ENCODE measurements around the gene TSEN34. TPM values are rescaled to one million over a fixed set of nuclear protein-coding genes. Genes with fewer than 3 reads are reported as not detected.
"Not testable (repeated sequence)": the region's sequence is repeated elsewhere in the genome, so short reads cannot be mapped to it uniquely, and the experiment has no call there.

Gene TSEN34
- total RNA-seq, 1 experiment from 2014 or later: 173 TPM

DNA sequence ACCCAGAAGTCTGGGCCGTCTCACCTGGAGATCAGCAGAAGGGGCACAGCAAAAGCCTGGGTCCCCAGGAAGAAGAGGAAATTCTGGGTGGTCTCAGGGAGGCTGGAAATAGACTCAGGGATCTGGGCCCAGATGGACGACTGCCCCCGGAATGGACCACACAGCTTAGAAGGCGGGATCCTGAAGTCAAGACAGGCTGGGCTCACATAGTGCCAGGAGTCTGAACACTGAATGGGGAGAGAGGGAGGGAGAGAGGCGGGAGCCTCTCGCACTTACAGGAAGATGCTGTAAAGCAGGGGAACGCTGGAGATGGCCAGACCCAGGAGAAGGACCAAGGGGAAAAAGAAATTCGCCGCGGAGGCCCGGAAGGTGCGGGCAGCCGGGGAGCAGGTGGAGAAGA, 30.3 kb upstream of the TSEN34 start:
- DNase-seq (ENCODE audit: low read depth): no peak

DNA sequence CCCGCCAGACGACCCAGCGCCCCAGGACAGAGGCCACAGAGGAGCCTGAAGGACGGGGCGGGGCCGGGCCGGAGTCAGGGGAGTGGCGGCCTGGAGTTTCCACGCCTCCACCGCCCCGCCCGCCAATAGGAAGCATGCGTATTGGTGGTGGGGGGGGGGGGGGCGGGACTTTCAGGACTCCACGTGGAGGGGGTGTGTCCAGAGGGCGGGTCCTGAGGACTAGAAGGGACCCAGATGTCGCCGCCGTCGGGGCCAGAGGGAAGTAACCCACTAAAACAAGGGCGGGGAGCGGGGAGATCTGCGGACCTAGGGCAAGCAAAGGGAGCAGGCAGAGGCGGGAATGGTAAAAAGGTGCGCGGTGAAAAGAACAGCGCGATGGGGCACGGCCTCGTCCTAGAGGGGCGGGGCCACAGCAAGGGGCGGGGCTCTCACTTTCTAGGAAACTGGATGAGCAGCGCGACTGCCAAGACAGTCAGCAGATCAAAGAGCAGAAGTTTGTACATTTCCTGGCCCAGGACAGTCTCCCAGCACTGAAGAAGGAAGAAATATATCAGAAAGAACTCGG, 28.8 kb upstream of the TSEN34 start:
- no peak for DNase-seq (ENCODE audit: low read depth)

DNA sequence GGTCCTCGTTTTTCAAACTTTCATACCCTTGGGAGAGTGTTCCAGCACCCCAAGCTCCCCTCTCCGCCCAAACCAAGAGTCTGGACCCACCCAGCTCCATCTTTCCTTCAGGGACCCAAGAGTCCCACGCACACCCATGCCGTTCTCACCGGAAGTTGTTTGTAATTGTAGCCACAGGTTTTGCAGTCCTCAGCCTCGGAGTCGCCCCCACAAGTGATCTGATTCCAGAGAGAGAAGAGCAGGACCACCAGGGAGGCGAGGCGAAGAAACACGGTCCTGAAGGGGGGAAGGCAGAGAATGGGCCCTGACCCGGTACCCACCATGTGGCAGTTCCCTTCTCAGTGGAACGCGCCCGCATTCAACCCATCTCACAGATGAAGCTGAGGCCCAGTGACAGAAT, 28.2 kb upstream of the TSEN34 start:
- DNase-seq (ENCODE audit: low read depth): no peak

DNA sequence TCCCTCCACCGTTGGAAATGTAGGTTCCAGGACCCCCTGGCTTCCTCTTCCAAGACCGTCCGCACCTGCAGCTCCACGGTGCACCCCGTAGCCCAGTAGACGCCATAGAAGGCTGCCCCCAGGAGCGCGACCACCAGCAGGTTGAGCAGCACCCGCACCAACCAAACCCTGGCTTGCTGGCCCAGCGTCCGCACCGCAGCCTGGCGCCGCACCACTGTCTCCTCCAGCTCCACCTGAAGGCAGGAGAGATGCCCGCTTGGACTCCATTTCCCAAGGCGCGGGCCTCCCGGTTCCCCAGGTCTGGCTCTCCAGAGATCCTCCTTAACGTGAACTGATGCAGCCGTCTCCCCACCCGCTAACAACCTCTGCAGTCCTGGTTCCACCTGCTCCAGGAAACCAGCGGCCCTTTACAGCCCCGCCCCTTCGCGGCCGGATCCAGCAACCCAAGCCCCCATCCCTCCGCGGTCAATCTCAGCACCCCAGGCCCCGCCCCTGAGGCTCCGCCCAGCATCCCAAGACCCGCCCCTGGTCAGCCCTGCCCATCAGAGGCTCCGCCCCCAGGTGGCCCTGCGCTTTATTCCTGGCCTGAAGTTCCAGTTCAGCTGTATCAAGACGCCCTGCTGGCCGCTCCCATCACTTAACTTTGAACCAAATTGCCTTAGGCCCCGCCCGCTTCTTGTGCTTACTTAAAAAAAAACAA, 26.6 kb upstream of the TSEN34 start:
- DNase-seq (ENCODE audit: low read depth): no peak

DNA sequence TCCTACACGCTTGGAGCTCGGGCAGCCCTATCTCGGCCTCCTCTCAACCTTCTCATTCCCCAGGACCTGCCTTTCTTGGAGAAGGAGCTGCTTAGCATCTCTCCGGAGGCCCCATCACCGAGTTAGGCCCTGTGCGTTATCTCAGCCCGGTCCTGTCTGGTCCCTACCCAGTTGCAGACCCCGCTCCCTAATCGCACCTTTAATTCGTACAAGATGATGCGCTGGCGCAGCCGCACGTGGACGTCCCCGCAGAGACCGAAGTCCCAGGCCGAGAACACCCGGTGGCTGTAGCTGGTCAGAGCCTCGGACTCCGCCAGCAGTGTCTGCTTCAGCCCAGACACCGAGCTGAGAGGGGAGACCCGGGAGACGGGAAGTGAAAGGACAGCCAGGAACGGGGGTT, 25.9 kb upstream of the TSEN34 start:
- DNase-seq (ENCODE audit: low read depth): no peak

DNA sequence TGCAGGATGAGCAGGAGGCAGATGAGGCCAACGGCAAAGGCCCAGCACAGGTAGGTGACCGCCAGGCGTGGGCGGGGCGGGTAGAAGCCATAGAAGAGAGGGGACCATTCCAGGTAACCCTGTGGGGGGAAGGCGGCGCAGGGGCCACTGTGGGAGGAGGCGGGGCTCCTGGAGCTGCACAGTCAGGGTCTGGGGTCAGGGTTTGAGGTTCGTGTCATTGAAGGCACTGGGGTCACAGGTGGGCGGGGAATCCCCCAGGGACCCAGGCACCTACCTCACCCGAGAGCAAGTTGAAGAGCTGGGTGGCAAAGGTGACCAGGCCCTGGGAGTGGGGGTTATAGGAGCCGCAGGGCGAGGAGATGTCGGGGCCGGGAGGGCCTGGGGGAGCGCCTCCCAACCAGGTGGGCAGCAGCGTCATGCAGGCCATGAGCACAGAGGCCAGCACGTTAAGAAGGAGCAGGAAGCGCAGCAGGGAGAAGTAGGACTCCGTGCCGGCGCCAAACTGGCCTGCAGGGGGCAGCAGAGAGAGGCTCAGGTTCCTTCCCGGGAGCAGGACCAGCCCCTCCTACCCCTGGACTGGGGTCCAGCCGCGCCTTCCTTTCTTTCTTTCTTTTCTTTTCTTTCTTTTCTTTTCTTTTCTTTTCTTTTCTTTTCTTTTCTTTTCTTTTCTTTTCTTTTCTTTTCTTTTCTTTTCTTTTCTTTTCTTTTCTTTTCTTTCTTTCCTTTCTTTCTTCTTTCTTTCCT, 22.8 kb upstream of the TSEN34 start:
- peak; percentile 81 for DNase-seq (ENCODE audit: low read depth)

DNA sequence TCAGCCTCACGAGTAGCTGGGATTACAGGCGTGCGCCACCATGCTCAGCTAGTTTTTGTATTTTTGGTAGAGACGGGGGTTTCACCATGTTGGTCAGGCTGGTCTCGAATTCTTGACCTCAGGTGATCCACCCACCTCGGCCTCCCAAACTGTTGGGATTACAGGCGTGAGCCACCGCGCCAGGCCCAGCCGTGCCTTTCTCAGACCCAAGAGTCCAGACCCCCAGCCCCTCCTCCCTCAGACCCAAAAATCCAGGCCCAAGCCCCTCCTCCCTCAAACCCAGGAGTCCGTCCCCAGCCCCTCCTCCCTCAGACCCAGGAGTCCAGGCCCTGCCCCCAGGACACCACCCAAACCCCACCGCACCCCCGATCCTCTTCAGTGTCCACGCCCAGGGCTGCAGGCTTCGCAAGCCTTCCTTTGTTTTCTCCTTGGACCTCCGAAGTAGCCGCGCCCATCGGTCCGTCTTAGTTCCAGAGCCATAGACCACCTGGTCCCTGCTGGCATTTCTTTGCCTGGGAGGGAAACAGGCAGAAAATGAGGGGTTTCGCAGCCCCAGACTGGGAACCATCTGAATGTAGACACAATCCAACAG, 21.9 kb upstream of the TSEN34 start:
- DNase-seq (ENCODE audit: low read depth): no peak

DNA sequence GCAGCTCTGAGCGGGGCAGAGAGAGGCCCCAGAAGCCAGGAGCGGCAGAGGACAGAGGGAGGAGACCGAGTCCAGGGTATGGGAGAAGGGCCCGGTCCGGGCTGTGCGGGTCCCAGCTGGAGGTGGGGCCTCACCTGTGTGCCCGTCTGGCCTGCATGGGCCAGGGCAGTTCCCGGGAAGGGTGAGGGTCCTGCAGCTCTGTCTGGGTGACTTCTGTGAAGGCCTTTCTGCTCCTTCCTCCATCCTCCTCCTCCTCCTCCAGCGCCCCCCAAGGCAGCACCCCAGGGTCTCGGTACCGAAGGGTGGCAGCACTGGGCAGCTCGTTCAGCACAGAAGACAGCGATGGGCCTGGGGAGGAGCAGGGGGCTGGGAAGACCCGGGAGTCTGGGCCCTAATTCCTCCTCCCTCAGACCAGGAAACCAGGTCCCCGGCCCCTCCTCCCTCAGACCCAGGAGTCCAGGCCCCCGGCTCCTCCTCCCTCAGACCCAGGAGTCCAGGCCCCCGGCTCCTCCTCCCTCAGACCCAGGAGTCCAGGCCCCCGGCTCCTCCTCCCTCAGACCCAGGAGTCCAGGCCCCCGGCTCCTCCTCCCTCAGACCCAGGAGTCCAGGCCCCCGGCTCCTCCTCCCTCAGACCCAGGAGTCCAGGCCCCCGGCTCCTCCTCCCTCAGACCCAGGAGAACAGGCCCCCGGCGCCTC, 19.2 kb upstream of the TSEN34 start:
- DNase-seq (ENCODE audit: low read depth): not testable (repeated sequence)

DNA sequence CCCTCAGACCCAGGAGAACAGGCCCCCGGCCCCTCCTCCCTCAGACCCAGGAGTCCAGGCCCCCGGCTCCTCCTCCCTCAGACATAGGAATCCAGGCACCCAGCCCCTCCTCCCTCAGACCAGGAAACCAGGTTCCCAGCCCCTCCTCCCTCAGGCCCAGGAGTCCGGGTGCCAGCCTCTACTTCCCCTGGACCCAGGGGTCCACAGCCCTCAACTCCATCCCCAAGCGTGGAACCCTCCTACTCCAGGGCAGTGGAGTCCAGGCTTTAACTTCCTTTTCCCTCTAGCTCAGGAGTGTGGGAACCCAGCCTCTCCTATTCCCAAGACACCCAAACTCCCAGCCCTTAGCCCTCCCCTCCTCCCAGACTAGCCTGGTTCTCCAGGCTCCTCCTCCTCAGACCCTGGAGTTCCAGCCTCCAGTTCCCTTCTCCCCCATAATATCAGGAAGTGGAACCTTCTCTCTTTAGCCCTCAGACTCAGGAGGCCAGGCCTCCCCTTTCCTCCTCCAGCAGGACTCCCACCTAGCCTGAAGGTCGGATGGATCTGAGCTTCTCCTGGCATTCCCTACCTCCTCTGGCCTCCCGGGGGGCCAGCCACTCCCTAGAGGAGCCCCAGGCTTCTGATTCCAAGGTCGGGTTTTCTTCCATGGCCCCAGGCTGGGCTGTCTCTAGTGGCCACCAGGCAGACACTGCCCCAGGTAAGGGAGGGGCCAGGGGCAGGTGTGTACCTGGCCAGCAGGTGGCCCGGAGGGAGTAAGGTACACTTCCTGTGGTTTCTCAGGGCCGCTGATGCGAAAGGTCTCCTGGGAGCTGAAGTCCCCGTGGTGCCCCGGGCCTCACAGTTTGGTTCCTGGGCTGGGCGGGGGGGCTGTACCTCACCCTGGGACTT, 18.4 kb upstream of the TSEN34 start, which contains the start of gene TMC4:
Gene TMC4 (minus strand): TSS at position 690 of the 888 bp plus-strand sequence. CDS start 43 bp downstream, at position 647.
- peak; percentile 68 for DNase-seq (ENCODE audit: low read depth)

DNA sequence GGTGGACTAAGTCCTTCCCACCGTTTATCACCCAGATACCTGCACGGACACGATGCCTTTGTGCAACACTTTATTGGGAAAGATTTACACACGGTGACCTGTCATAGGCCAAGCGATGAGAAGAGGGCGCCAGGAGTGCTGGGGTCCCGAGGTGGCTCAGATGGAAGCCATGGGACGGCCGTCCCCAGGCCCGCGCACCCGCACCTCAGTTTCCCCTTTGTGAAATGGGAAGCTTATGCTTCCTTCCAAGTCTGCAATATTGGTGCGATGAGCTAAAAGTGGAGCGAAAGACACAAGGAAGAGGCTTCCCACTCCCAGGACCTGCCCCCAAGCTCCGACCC, 17.8 kb upstream of the TSEN34 start:
- DNase-seq (ENCODE audit: low read depth): no peak

DNA sequence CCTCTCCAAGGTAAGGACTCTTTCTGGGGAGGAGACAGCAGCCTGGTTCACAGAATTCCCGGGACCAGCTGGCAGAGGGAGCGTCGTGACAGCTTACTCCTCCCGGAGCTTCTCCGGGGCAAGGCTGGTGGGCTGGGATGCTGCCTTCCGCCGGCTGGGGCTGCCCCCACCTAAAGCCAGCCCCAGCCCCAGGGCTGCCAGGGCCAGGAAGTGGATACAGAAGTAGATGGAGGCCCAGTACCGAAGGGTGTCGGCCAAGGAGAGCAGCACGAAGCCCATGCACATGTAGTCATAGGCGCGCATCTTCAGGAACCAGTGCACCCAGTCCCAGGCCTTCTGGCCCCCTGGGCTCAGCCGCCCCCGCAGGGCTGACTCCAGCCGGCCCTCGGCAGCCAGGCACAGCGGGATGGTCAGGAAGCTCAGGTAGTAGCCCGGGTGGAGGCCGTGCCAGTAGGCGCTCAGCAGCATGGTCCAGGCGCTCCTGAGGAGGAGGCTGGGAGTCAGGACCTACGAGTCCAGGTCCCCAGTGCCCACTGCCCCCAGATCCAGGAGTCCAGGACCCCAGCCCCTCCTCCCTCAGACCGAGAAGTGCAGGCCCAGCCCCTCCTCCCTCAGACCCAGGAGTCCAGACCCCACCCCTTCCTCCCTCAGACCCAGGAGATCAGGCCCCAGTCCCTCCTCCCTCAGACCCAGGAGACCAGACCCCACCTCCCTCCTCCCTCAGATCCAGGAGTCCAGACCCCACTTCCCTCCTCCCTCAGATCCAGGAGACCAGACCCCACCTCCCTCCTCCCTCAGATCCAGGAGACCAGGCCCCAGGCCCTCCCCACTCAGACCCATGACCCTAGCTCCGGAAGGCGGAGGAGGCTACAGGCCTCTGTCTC, 16.9 kb upstream of the TSEN34 start:
- DNase-seq (ENCODE audit: low read depth): no peak

DNA sequence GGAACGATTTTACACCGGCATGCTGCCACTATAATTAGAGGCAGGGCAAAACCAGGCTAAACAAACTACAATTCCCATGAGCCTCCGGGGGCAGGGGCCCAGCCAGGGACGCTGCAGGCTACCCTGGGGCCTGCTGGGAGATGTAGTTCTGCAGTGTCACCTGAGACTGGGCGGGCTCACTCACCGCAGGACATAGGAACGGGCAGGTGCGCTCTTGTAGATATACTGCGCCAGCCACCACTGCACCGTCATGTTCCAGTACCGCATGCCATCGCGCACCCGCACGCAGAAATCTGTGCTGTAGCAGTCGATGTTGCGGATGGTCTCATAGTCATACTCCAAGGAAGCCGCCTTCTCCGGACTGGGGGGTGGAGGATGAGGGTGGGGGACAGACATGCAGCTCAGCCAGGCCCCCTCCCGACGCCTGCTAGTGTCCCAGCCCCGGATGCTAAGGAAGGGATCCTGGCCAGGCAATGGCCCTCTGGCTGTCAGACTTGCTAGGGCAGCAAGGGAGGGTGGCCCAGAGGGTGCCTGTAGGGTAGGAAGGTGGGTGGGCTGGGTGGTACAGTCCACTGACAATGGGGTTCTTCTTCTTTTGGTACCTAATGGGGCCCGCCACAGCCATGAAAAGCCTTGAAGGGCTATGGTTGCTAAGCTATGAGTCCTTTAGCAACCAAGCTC, 12.4 kb upstream of the TSEN34 start:
- no peak for DNase-seq (ENCODE audit: low read depth)

DNA sequence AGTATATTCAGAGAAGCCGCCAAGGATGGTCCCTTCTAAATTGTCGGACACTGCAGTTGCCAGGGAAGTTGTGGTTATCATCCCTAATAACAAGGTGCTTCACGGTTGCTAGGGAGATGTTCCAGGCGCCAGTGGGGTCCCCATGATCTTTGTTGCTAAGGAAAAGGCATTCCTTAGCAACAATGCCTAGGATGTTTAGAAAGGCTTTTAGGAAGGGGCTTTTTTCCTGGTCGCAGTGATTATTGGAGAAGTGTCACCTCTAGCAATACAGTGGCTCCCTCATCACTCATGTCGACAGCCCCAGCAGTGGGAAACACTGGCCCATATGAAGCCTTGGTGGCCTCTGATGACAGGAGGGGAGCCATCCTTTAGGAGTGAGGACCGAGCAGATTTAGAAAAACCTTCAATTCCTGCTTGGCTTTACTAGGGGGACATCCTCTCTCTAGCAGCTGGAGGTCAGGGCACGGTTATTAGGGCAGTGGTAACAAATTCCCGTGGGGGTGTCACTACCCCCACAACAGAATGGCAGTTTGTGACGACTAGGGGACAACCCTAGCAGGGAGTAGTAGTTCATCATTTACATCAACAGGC, 11.8 kb upstream of the TSEN34 start:
- no peak for DNase-seq (ENCODE audit: low read depth)

DNA sequence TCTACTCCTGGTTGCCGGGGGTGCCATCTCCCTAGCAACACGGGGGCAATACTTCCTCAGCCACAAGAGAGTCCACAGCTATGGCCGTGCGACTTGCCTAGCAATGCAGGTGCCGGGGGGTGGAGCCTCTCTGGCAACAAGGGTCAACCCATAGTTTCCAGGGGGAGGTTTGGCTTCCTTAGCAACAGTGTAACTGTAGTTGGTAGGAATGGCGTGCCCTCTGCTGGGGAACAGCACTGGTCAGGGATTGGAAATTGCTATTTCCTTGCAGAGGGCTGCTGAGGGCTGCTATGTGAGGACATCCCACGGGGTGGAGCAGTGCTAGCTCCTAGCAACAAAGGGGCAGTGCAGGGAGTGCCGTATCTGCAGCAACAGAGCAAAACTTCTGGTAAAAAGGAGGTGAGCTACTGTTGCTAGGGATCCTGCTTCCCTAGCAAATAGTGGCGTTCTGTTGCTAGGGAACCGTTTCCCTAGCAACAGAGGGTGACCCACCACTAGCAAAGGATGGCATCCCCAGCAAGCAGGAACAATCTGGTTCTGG, 11.1 kb upstream of the TSEN34 start:
- peak; percentile 63 for DNase-seq (ENCODE audit: low read depth)

DNA sequence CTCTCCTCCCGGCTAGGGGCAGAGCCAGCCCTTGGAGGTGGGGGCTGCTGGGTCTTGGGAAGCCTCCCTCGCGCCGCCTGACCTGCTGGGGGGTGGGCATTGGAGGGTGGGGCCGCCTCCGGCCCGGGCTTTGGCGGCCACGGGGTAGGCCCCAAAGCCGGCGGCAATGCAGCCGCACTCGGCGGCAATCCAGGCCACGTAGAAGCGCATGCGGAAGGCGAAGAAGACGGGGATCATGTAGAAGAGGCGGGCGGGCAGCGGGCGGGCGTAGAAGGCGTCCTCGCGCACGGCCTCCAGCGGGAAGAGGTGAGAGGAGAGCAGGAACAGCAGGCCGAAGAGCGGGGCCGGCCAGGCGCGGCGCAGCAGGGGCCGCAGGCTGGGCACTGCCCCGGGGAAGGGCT, 10.4 kb upstream of the TSEN34 start:
- DNase-seq (ENCODE audit: low read depth): no peak

DNA sequence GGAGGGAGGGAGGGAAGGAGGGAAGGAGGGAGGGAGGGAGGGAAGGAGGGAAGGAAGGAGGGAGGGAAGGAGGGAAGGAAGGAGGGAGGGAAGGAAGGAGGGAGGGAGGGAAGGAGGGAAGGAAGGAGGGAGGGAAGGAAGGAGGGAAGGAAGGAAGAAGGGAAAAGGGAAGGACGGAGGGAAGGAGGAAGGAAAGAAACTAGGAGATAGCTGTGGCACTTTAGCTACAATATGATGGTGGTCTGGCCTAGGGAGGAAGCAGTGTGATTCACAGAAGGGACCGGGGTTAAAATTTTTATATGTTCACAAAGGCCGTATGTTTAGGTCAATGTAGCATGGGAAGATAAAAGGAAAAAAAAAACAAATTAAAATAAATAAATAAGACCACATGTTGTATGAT, 9.2 kb upstream of the TSEN34 start:
- DNase-seq (ENCODE audit: low read depth): not testable (repeated sequence)

DNA sequence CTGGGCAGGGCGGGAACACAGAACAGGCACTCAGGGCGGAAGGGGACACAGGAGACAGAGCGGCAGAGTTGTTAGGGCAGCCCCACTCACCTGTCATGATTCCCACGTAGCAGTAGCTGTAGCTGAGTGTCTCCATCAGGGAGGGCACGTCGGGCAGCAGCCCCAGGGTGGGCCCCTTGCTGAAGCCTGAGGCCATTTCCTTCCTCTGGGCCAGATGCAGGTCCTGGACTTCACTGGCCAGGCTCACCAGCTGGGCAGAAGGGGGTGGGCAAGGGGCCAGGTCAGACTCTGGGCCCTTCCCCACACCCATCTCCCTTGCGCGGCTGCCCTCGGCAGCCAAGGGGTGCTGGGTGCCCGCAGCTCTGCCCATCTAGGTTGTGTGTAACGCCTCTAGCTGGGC, 7.7 kb upstream of the TSEN34 start:
- DNase-seq (ENCODE audit: low read depth): no peak

DNA sequence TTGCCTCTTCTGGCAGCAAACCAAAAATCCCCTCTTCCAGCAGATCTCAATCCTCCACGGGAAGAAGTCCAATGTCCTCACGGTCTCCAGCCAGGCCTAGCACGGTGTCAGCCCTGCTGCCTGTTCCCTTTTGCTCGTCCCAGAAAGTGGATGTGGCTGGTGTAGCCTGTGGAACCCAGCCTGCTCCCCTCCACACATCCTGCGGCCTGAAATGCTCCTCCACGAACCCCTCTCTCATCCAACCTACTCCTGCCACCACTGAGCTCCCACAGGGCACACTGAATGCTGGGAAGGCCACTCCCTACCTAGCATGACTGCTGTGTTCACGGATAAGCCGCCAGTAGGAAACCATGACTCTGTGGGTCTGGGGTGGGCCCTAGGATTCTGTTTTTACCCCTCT, 4.8 kb upstream of the TSEN34 start:
- DNase-seq (ENCODE audit: low read depth): no peak

DNA sequence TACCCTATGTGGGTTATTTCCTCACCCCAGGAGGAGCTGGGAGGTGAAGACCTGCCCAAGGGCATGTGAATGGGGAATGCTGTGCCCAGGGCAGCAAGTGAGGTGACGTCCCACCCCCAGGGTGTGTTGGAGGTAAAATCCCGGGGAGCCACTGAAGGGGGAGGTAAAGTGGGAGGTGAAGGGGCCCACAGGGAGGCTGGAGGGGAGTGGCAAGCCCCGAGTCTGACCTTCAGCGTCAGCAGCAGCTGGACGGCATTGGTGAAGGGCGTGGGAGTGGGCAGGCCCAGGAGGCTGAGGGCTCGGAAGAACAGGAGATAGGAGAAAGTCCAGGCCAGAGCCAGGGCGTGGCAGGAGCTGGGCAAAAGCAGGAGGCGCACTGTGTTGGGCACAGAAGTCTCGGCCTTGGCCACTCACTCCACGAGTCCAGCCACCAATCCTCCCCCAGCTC, 4.2 kb upstream of the TSEN34 start:
- DNase-seq (ENCODE audit: low read depth): no peak
